A549 (cell line): Measurements from ENCODE around the gene BPIFA1. TPM values are rescaled to one million over a fixed set of nuclear protein-coding genes. Genes with fewer than 3 reads are reported as not detected.

Source experiments
- ATAC-seq, 2 experiments: fragments of 200-7000 bp in 1 of 2; fragments of >200 bp in 1 of 2; cut with Nextera tagmentation in 1 of 2; cut with Tn5 transposase in 1 of 2; 3 replicates each; pipeline versions ENCODE4 v1.8.0 to v1.9.1; 2018 to 2020; ENCODE audit warnings: mild to moderate bottlenecking in 1 of 2, moderate library complexity in 1 of 2
- CTCF ChIA-PET: fragments of 300-600 bp; sonication (Branson Sonifier 250); formaldehyde crosslinking; extraction: SDS; loops from one replicate; lab custom pipeline; 2021; ENCODE audit warnings: antibody characterized with exemption, inconsistent platforms; lab: Yijun Ruan, JAX
- POLR2A ChIA-PET: fragments of 350-600 bp; formaldehyde crosslinking; extraction: SDS; loops from one replicate; lab custom pipeline; 2021; ENCODE audit warnings: antibody characterized with exemption, inconsistent platforms; lab: Yijun Ruan, JAX
- DNase-seq, 2 experiments: peaks; one replicate each; pipeline versions ENCODE4 v3.0.0 to v3.0.0-alpha.2; 2011 to 2016; ENCODE audit warnings: low read depth in 1 of 2, low spot score in 1 of 2
- FAIRE-seq: peaks from 2 replicates; lab custom pipeline; 2011; peaks lifted over from hg19 to GRCh38; lab: Jason Lieb, UNC
- H3K27ac ChIP-seq, 2 experiments: fragments of >200 bp; sonication (Bioruptor Twin); formaldehyde crosslinking; 3 replicates each; pipeline ENCODE4 v1.5.1; 2016 to 2017
- H3K4me1 ChIP-seq: fragments of >200 bp; sonication (Bioruptor Twin); formaldehyde crosslinking; 3 replicates; pipeline ENCODE4 v1.6.1; 2016
- H3K4me2 ChIP-seq: fragments of >200 bp; sonication (Bioruptor Twin); formaldehyde crosslinking; 3 replicates; pipeline ENCODE4 v1.6.1; 2016
- H3K4me3 ChIP-seq: fragments of >200 bp; sonication (Bioruptor Twin); formaldehyde crosslinking; 3 replicates; pipeline ENCODE4 v1.5.1; 2016
- H3K9me3 ChIP-seq: fragments of >200 bp; sonication (Bioruptor Twin); formaldehyde crosslinking; 3 replicates; pipeline ENCODE4 v1.6.1; 2016
- CHD2 ChIP-seq: fragments of 150-350 bp; IDR thresholded peaks from 2 replicates; pipeline ENCODE4 v1.6.1; 2014; ENCODE audit warnings: low read length; ENCODE audit not compliant: partially characterized antibody
- EHMT2 ChIP-seq: fragments of 200-600 bp; sonication (generic); IDR thresholded peaks from 2 replicates; pipeline ENCODE4 v1.6.1; 2016; ENCODE audit warnings: antibody characterized with exemption, low read depth, mild to moderate bottlenecking, moderate library complexity
- FOXS1 ChIP-seq: fragments of 250-450 bp; sonication (Bioruptor Pico); IDR thresholded peaks from 2 replicates; pipeline ENCODE4 v1.5.0; 2020; ENCODE audit warnings: mild to moderate bottlenecking, moderate library complexity
- NFE2L2 ChIP-seq: fragments of 150-350 bp; conservative IDR thresholded peaks from 2 replicates; pipeline ENCODE4 v1.6.1; 2014; ENCODE audit warnings: low read length
- RAD21 ChIP-seq, 2 experiments: fragments of >200 bp in 1 of 2; sonication (Bioruptor Twin) in 1 of 2; formaldehyde crosslinking in 1 of 2; IDR thresholded peaks in 1 of 2; conservative IDR thresholded peaks in 1 of 2; 2 replicates in 1 of 2; 3 replicates in 1 of 2; pipeline ENCODE4 v1.6.1; 2012 to 2018; ENCODE audit warnings: inconsistent platforms in 1 of 2
- WGBS: methylation state at CpG from one replicate; pipeline ENCODE4 v1.1.6; 2017; ENCODE audit errors: missing lambda C conversion rate; 5-methylcytosine and 5-hydroxymethylcytosine counted together
- polyA plus RNA-seq, 4 experiments: library from polyadenylated mRNA; depleted of rRNA in 3 of 4; stranded (reverse); fragments of >200 nt; fragmentation: RNase III in 1 of 4; extraction: RNeasy Plus Mini Kit Qiagen cat#74134 plus additional on column Dnase treatment in 1 of 4; gene quantifications; 2 replicates in 3 of 4; 3 replicates in 1 of 4; pipeline ENCODE4 v1.2.3, GENCODE V29; 2011 to 2017
- TF ChIP-seq, protein P1 (sequence below): IDR thresholded peaks from 2 replicates; pipeline ENCODE4 v1.6.1; 2012
- TF ChIP-seq, protein P2 (sequence below): fragments of 150-350 bp; IDR thresholded peaks from 2 replicates; pipeline ENCODE4 v1.6.1; 2014; ENCODE audit warnings: low read depth, mild to moderate bottlenecking, low read length
- TF ChIP-seq, protein P3 (sequence below): fragments of >200 bp; sonication (Bioruptor Twin); formaldehyde crosslinking; IDR thresholded peaks from 3 replicates; pipeline ENCODE4 v1.5.1; 2016

Gene BPIFA1
- polyA plus RNA-seq, 2 of the 4 experiments (the other 2 are of a cell fraction) = not detected

GRCh38 chr20:33291416-33291815, 55.6 kb downstream of the BPIFA1 start:
- H3K4me2 ChIP-seq = no peak overlapping the region
- 76% methylated on average over 8 of the region's 8 CpGs for WGBS
- FAIRE-seq (no peak), DNase-seq (no peak), ATAC-seq (no peak; a peak in 1 of 6 replicates)
- POLR2A ChIA-PET = no interaction called here
- no peak overlapping the region for H3K27ac ChIP-seq
- no peak overlapping the region for H3K4me3 ChIP-seq
- no peaks in the 10 kb centered on the region for H3K9me3 ChIP-seq
- CTCF ChIA-PET = interaction anchor here (0.6 to 4.5 kb wide), 10 partner anchors 12 to 501 kb away, joined by 3 to 28 read pairs (median 3); no protein-coding TSS in a partner anchor
- 0 out of 3 replicates have a peak, but pooled peaks cover 3% of the 10 kb centered on the region for H3K4me1 ChIP-seq
- TF ChIP-seq CHD2 (no peak), EHMT2 (no peak), NFE2L2 (no peak)
- TF ChIP-seq, protein P1, sequence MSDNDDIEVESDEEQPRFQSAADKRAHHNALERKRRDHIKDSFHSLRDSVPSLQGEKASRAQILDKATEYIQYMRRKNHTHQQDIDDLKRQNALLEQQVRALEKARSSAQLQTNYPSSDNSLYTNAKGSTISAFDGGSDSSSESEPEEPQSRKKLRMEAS = no peak
- TF ChIP-seq, protein P2, sequence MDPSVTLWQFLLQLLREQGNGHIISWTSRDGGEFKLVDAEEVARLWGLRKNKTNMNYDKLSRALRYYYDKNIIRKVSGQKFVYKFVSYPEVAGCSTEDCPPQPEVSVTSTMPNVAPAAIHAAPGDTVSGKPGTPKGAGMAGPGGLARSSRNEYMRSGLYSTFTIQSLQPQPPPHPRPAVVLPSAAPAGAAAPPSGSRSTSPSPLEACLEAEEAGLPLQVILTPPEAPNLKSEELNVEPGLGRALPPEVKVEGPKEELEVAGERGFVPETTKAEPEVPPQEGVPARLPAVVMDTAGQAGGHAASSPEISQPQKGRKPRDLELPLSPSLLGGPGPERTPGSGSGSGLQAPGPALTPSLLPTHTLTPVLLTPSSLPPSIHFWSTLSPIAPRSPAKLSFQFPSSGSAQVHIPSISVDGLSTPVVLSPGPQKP = no peak
- TF ChIP-seq, protein P3, sequence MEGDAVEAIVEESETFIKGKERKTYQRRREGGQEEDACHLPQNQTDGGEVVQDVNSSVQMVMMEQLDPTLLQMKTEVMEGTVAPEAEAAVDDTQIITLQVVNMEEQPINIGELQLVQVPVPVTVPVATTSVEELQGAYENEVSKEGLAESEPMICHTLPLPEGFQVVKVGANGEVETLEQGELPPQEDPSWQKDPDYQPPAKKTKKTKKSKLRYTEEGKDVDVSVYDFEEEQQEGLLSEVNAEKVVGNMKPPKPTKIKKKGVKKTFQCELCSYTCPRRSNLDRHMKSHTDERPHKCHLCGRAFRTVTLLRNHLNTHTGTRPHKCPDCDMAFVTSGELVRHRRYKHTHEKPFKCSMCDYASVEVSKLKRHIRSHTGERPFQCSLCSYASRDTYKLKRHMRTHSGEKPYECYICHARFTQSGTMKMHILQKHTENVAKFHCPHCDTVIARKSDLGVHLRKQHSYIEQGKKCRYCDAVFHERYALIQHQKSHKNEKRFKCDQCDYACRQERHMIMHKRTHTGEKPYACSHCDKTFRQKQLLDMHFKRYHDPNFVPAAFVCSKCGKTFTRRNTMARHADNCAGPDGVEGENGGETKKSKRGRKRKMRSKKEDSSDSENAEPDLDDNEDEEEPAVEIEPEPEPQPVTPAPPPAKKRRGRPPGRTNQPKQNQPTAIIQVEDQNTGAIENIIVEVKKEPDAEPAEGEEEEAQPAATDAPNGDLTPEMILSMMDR = no peak

DNA sequence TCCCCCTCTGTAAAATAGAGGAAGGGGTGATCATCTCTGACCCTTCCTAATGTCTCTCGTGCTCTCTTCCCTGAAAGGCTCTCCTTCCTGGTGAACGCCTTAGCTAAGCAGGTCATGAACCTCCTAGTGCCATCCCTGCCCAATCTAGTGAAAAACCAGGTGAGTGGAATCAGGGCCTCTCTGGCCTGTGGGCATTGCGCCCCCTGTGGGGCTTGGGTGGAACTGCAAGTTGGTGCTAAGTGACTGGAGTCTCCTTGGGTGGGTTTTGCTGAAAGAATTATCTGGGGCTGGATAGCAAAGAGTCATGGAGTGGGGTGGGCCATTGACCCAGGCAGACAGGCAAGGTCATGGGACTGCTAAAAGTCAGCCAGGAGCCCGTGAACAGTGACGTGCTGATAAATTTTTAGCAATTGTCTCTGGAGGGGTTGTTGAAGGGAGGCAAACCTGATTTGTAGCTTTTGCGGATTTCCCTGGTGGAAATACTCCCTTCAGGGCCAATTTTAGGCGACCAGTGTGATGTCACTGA, 56.1 kb downstream of the BPIFA1 start:
- TF ChIP-seq RAD21 (conservative IDR thresholded peaks at IDR 0.05 in 1 of 2, IDR thresholded peaks at IDR 0.05 in 1 of 2) (peak; percentile 44 to 70), FOXS1 (CRISPR knock-in tag) (no peak)
- TF ChIP-seq, protein P3 = peak; percentile 63
- CTCF ChIA-PET = interaction anchor here (0.6 to 4.5 kb wide), 11 partner anchors 12 to 196 kb away, joined by 3 to 28 read pairs (median 3); no protein-coding TSS in a partner anchor
- POLR2A ChIA-PET = no interaction called here
- peak in 1 of 2 experiments; percentile 69; a peak in 3 of 6 replicates for ATAC-seq
- WGBS = 28% methylated on average over 7 of the region's 7 CpGs
- H3K9me3 ChIP-seq = no peaks in the 10 kb centered on the region
- 0 out of 3 replicates have a peak, but pooled peaks cover 3% of the 10 kb centered on the region for H3K4me1 ChIP-seq
- no peak for FAIRE-seq
- DNase-seq = peak; percentile 40 to 59
- no peak overlapping the region for H3K4me2 ChIP-seq
- H3K27ac ChIP-seq = no peak overlapping the region
- H3K4me3 ChIP-seq = no peak overlapping the region

Other genes with a start within 250 kb of the BPIFA1 start
- not detected in 2 replicates for gene SUN5, start 231.6 kb upstream of the BPIFA1 start, polyA plus RNA-seq (2011; rRNA removed)
- gene SUN5, start 231.6 kb upstream of the BPIFA1 start, polyA plus RNA-seq (2017; fragmentation: RNase III; extraction: RNeasy Plus Mini Kit Qiagen cat#74134 plus additional on column Dnase treatment) = not detected in 3 replicates
- not detected in 2 replicates for gene BPIFB2, start 228.3 kb upstream of the BPIFA1 start, polyA plus RNA-seq (2011; rRNA removed)
- gene BPIFB2, start 228.3 kb upstream of the BPIFA1 start, polyA plus RNA-seq (2017; fragmentation: RNase III; extraction: RNeasy Plus Mini Kit Qiagen cat#74134 plus additional on column Dnase treatment) = not detected in 3 replicates
- gene BPIFB6, start 204.3 kb upstream of the BPIFA1 start, polyA plus RNA-seq (2011; rRNA removed) = not detected in 2 replicates
- not detected in 3 replicates for gene BPIFB6, start 204.3 kb upstream of the BPIFA1 start, polyA plus RNA-seq (2017; fragmentation: RNase III; extraction: RNeasy Plus Mini Kit Qiagen cat#74134 plus additional on column Dnase treatment)
- not detected in 2 replicates for gene BPIFB3, start 182.1 kb upstream of the BPIFA1 start, polyA plus RNA-seq (2011; rRNA removed)
- gene BPIFB3, start 182.1 kb upstream of the BPIFA1 start, polyA plus RNA-seq (2017; fragmentation: RNase III; extraction: RNeasy Plus Mini Kit Qiagen cat#74134 plus additional on column Dnase treatment) = not detected in 3 replicates
- gene BPIFB4, start 156.4 kb upstream of the BPIFA1 start, polyA plus RNA-seq (2011; rRNA removed) = not detected in 2 replicates
- gene BPIFB4, start 156.4 kb upstream of the BPIFA1 start, polyA plus RNA-seq (2017; fragmentation: RNase III; extraction: RNeasy Plus Mini Kit Qiagen cat#74134 plus additional on column Dnase treatment) = not detected in 3 replicates
- gene BPIFA2, start 67.8 kb upstream of the BPIFA1 start, polyA plus RNA-seq (2011; rRNA removed) = 0.16 TPM in 1 of 2 replicates, not detected in the other
- gene BPIFA2, start 67.8 kb upstream of the BPIFA1 start, polyA plus RNA-seq (2017; fragmentation: RNase III; extraction: RNeasy Plus Mini Kit Qiagen cat#74134 plus additional on column Dnase treatment) = not detected in 3 replicates
- gene BPIFA3, start 18.6 kb upstream of the BPIFA1 start, polyA plus RNA-seq (2011; rRNA removed) = not detected in 2 replicates
- gene BPIFA3, start 18.6 kb upstream of the BPIFA1 start, polyA plus RNA-seq (2017; fragmentation: RNase III; extraction: RNeasy Plus Mini Kit Qiagen cat#74134 plus additional on column Dnase treatment) = not detected in 3 replicates
- gene BPIFB1, start 47.2 kb downstream of the BPIFA1 start, polyA plus RNA-seq (2011; rRNA removed) = 0.18 and 0.67 TPM in 2 replicates
- not detected in 3 replicates for gene BPIFB1, start 47.2 kb downstream of the BPIFA1 start, polyA plus RNA-seq (2017; fragmentation: RNase III; extraction: RNeasy Plus Mini Kit Qiagen cat#74134 plus additional on column Dnase treatment)
- 39.7 and 42.5 TPM in 2 replicates for gene CDK5RAP1, start 165.5 kb downstream of the BPIFA1 start, polyA plus RNA-seq (2011; rRNA removed)
- 39.6 to 40.4 TPM (median 40.3 TPM) in 3 replicates for gene CDK5RAP1, start 165.5 kb downstream of the BPIFA1 start, polyA plus RNA-seq (2017; fragmentation: RNase III; extraction: RNeasy Plus Mini Kit Qiagen cat#74134 plus additional on column Dnase treatment)
- 5.6 and 6.5 TPM in 2 replicates for gene SNTA1, start 207.8 kb downstream of the BPIFA1 start, polyA plus RNA-seq (2011; rRNA removed)
- gene SNTA1, start 207.8 kb downstream of the BPIFA1 start, polyA plus RNA-seq (2017; fragmentation: RNase III; extraction: RNeasy Plus Mini Kit Qiagen cat#74134 plus additional on column Dnase treatment) = 5.5 to 6.6 TPM (median 6.4 TPM) in 3 replicates